ELR (cell line): ENCODE results near the gene BRD4.
A peak's percentile ranks its signal among the peaks of the same experiment; 100 is the strongest.

Experiments used
- DNase-seq: peaks from one replicate; pipeline ENCODE4 v3.0.0-alpha.2; 2015; ENCODE audit warnings: low read depth

The BRD4 gene

GRCh38 chr19:15225760-15226159, 106.6 kb downstream of the BRD4 start:
- DNase-seq: no peak

GRCh38 chr19:15223649-15224361, 108.5 kb downstream of the BRD4 start:
- DNase-seq: peak; percentile 41

- DNase-seq: peak; percentile 97
Measured at GRCh38 chr19:15222738-15223648, 109.3 kb downstream of the BRD4 start.

GRCh38 chr19:15220833-15221232, 111.5 kb downstream of the BRD4 start:
- DNase-seq: no peak

GRCh38 chr19:15218501-15218900, 113.8 kb downstream of the BRD4 start:
- DNase-seq: no peak

- DNase-seq: no peak
Measured at GRCh38 chr19:15216363-15216762, 116.0 kb downstream of the BRD4 start.

GRCh38 chr19:15213715-15214381, 118.5 kb downstream of the BRD4 start:
- DNase-seq: no peak

- no peak for DNase-seq
Measured at GRCh38 chr19:15212711-15213110, 119.6 kb downstream of the BRD4 start.

- peak; percentile 86 for DNase-seq
Measured at GRCh38 chr19:15210323-15210781, 122.0 kb downstream of the BRD4 start.

- no peak for DNase-seq
Measured at GRCh38 chr19:15201374-15202023, 130.8 kb downstream of the BRD4 start.

- DNase-seq: no peak
Measured at GRCh38 chr19:15200553-15201364, 131.6 kb downstream of the BRD4 start, which contains the start of gene NOTCH3. TSS of gene NOTCH3 (minus strand) at chr19:15200995. CDS start at chr19:15200905, 90 bp downstream.

- DNase-seq: no peak
Measured at GRCh38 chr19:15199661-15200552, 132.4 kb downstream of the BRD4 start.

GRCh38 chr19:15198951-15199660, 133.2 kb downstream of the BRD4 start:
- DNase-seq: no peak

GRCh38 chr19:15197942-15198341, 134.4 kb downstream of the BRD4 start:
- DNase-seq: no peak

- DNase-seq: peak; percentile 22
Measured at GRCh38 chr19:15197275-15197941, 134.9 kb downstream of the BRD4 start.

- no peak for DNase-seq
Measured at GRCh38 chr19:15196360-15197005, 135.9 kb downstream of the BRD4 start.

GRCh38 chr19:15195371-15196334, 136.7 kb downstream of the BRD4 start:
- DNase-seq: peak; percentile 73
